Neural progenitor cell (in vitro differentiated cells): ENCODE data around the gene PRKAG2. TPM values are rescaled to one million over a fixed set of nuclear protein-coding genes. Genes with fewer than 3 reads are reported as not detected.

ENCODE experiments used
- DNase-seq: peaks from one replicate; pipeline ENCODE4 v3.0.0-alpha.2; 2016; ENCODE audit warnings: low spot score
- H2AFZ ChIP-seq: fragments of 200-600 bp; sonication (generic); replicated peaks from 2 replicates; pipeline ENCODE4 v1.6.1; 2016; ENCODE audit warnings: antibody characterized with exemption
- H3F3A ChIP-seq: fragments of 200-600 bp; sonication (generic); 2 replicates; pipeline ENCODE4 v1.6.1; 2016; ENCODE audit warnings: antibody characterized with exemption, low read depth
- H3K27ac ChIP-seq: fragments of 200-600 bp; sonication (generic); 2 replicates; pipeline ENCODE4 v1.5.1; 2016; ENCODE audit warnings: mild to moderate bottlenecking
- H3K27me3 ChIP-seq: fragments of 200-600 bp; sonication (generic); 2 replicates; pipeline ENCODE4 v1.6.1; 2016; ENCODE audit warnings: mild to moderate bottlenecking, moderate library complexity
- H3K36me3 ChIP-seq: fragments of 200-600 bp; sonication (generic); 2 replicates; pipeline ENCODE4 v1.5.1; 2016
- H3K4me1 ChIP-seq: fragments of 200-600 bp; sonication (generic); 2 replicates; pipeline ENCODE4 v1.6.1; 2016; ENCODE audit warnings: mixed run types
- H3K4me2 ChIP-seq: fragments of 200-600 bp; sonication (generic); 2 replicates; pipeline ENCODE4 v1.6.1; 2016
- H3K4me3 ChIP-seq: fragments of 200-600 bp; sonication (generic); 2 replicates; pipeline ENCODE4 v1.5.1; 2016
- H3K79me2 ChIP-seq: fragments of 200-600 bp; sonication (generic); 2 replicates; pipeline ENCODE4 v1.6.1; 2016; ENCODE audit warnings: low read depth
- H3K9ac ChIP-seq: fragments of 200-600 bp; sonication (generic); 2 replicates; pipeline ENCODE4 v1.6.1; 2016
- H3K9me3 ChIP-seq: fragments of 200-600 bp; sonication (generic); 2 replicates; pipeline ENCODE4 v1.5.1; 2016; ENCODE audit warnings: low read depth
- H4K20me1 ChIP-seq: fragments of 200-600 bp; sonication (generic); 2 replicates; pipeline ENCODE4 v1.6.1; 2016; ENCODE audit warnings: low read depth
- H3K27ac Mint-ChIP-seq: 3 replicates; pipeline ENCODE4 v1.8.0; 2021; ENCODE audit warnings: mixed read lengths
- H3K27me3 Mint-ChIP-seq: 2 replicates; pipeline ENCODE4 v1.8.0; 2022; ENCODE audit warnings: low read depth, mild to moderate bottlenecking, inconsistent platforms, moderate library complexity, mixed read lengths; ENCODE audit not compliant: insufficient read depth
- H3K36me3 Mint-ChIP-seq: 3 replicates; pipeline ENCODE4 v1.8.0; 2021; ENCODE audit warnings: mixed read lengths
- H3K4me1 Mint-ChIP-seq: 3 replicates; pipeline ENCODE4 v1.8.0; 2021; ENCODE audit warnings: mixed read lengths
- H3K4me3 Mint-ChIP-seq: 3 replicates; pipeline ENCODE4 v1.8.0; 2021; ENCODE audit warnings: mild to moderate bottlenecking, moderate library complexity, mixed read lengths
- H3K9me3 Mint-ChIP-seq: 3 replicates; pipeline ENCODE4 v1.8.0; 2020; ENCODE audit warnings: mixed read lengths
- CTCF ChIP-seq: fragments of 200-600 bp; sonication (generic); IDR thresholded peaks from 2 replicates; pipeline ENCODE4 v1.5.1; 2017; ENCODE audit warnings: antibody characterized with exemption, mild to moderate bottlenecking
- EZH2 ChIP-seq: fragments of 200-600 bp; sonication (generic); IDR thresholded peaks from 2 replicates; pipeline ENCODE4 v1.6.1; 2017; ENCODE audit warnings: antibody characterized with exemption, mild to moderate bottlenecking, moderate library complexity
- EZH2phosphoT487 ChIP-seq: fragments of 200-600 bp; sonication (generic); IDR thresholded peaks from 2 replicates; pipeline ENCODE4 v1.6.1; 2017; ENCODE audit warnings: antibody characterized with exemption
- total RNA-seq: library from RNA; depleted of rRNA; stranded (reverse); fragments of >200 nt; gene quantifications from 2 replicates; pipeline ENCODE4 v1.2.3, GENCODE V29; 2015; ENCODE audit warnings: low replicate concordance

The PRKAG2 gene
- total RNA-seq, 1 donor from 2014 or later: 11.4 TPM

GRCh38 chr7:151641587-151641986, 235.3 kb downstream of the PRKAG2 start:
- H3K27ac ChIP-seq: no peak overlapping the region
- H3K4me2 ChIP-seq: no peak overlapping the region
- Mint-ChIP-seq H3K4me3 (no peak overlapping the region), H3K36me3 (no peaks in the 10 kb centered on the region), H3K4me1 (no peaks in the 10 kb centered on the region), H3K9me3 (no peaks in the 10 kb centered on the region), H3K27me3 (no peaks in the 10 kb centered on the region), H3K27ac (no peak overlapping the region)
- no peak overlapping the region for H2AFZ ChIP-seq
- H3F3A ChIP-seq: no peaks in the 10 kb centered on the region
- H3K27me3 ChIP-seq: no peaks in the 10 kb centered on the region
- H3K9me3 ChIP-seq: no peaks in the 10 kb centered on the region
- no peak overlapping the region for H3K9ac ChIP-seq
- H4K20me1 ChIP-seq: no peaks in the 10 kb centered on the region
- H3K79me2 ChIP-seq: no peaks in the 10 kb centered on the region
- no peaks in the 10 kb centered on the region for H3K4me1 ChIP-seq
- no peak overlapping the region for H3K4me3 ChIP-seq
- TF ChIP-seq EZH2 (no peak), EZH2phosphoT487 (no peak), CTCF (no peak)
- no peak for DNase-seq
- H3K36me3 ChIP-seq: no peaks in the 10 kb centered on the region

- Histone ChIP-seq H3F3A (peaks cover 8% of the 10 kb centered on the region), H3K27me3 (no peaks in the 10 kb centered on the region), H3K9ac (no peak overlapping the region), H3K4me3 (no peak overlapping the region), H3K4me1 (no peaks in the 10 kb centered on the region), H3K27ac (no peak overlapping the region), H3K36me3 (no peaks in the 10 kb centered on the region), H4K20me1 (no peaks in the 10 kb centered on the region), H3K4me2 (no peak overlapping the region), H3K79me2 (no peaks in the 10 kb centered on the region), H3K9me3 (peaks cover 8% of the 10 kb centered on the region), H2AFZ (no peak overlapping the region)
- peaks cover 4% of the 10 kb centered on the region for H3K36me3 Mint-ChIP-seq
- H3K27me3 Mint-ChIP-seq: no peaks in the 10 kb centered on the region
- no peak overlapping the region for H3K27ac Mint-ChIP-seq
- TF ChIP-seq EZH2phosphoT487: no peak
- TF ChIP-seq EZH2: no peak
- no peak for TF ChIP-seq CTCF
- DNase-seq: no peak
- no peaks in the 10 kb centered on the region for H3K4me1 Mint-ChIP-seq
- H3K9me3 Mint-ChIP-seq: peaks cover 11% of the 10 kb centered on the region
- H3K4me3 Mint-ChIP-seq: no peak overlapping the region
Observed at GRCh38 chr7:151637781-151638261, 239.1 kb downstream of the PRKAG2 start.

- peaks cover 18% of the 10 kb centered on the region for H3K4me1 Mint-ChIP-seq
- peak overlapping the region; percentile 56 for H3K4me3 Mint-ChIP-seq
Observed at GRCh38 chr7:151634643-151635042, 242.3 kb downstream of the PRKAG2 start.

More at GRCh38 chr7:151634643-151635042, 242.3 kb downstream of the PRKAG2 start:
- Mint-ChIP-seq H3K27ac (no peak overlapping the region), H3K9me3 (peaks cover 11% of the 10 kb centered on the region), H3K36me3 (peaks cover 4% of the 10 kb centered on the region), H3K27me3 (peaks cover 2% of the 10 kb centered on the region)
- DNase-seq: no peak
- peaks cover 34% of the 10 kb centered on the region for H3F3A ChIP-seq
- H3K4me2 ChIP-seq: no peak overlapping the region
- H3K27me3 ChIP-seq: peaks cover 16% of the 10 kb centered on the region
- peaks cover 12% of the 10 kb centered on the region for H3K4me1 ChIP-seq
- no peak overlapping the region for H3K27ac ChIP-seq
- H2AFZ ChIP-seq: no peak overlapping the region
- H3K9ac ChIP-seq: no peak overlapping the region
- H3K79me2 ChIP-seq: peaks cover 7% of the 10 kb centered on the region
- TF ChIP-seq EZH2: no peak
- no peak for TF ChIP-seq CTCF
- H3K4me3 ChIP-seq: no peak overlapping the region
- peaks cover 15% of the 10 kb centered on the region for H4K20me1 ChIP-seq
- H3K9me3 ChIP-seq: peaks cover 8% of the 10 kb centered on the region
- no peaks in the 10 kb centered on the region for H3K36me3 ChIP-seq
